B cell (primary cell): ENCODE measurements around the gene PDZD2.

Source experiments
- CTCF ChIP-seq: fragments of 200-600 bp; IDR thresholded peaks from one replicate; pipeline ENCODE4 v1.8.0; 2022; ENCODE audit warnings: antibody characterized with exemption, mild to moderate bottlenecking
- EZH2 ChIP-seq: IDR thresholded peaks from 2 replicates; pipeline ENCODE4 v1.6.1; 2012; ENCODE audit warnings: borderline replicate concordance, low read depth, mild to moderate bottlenecking, moderate library complexity, low read length; ENCODE audit not compliant: insufficient read depth, poor library complexity, severe bottlenecking

GRCh38 chr5:31733371-31733770 is 94.4 kb downstream of the PDZD2 start:
- TF ChIP-seq CTCF (no peak), EZH2 (no peak)
